IMR-90 (cell line): ENCODE results near the gene SNAP29.

Source experiments
- TF ChIP-seq, protein P1 (sequence below): conservative IDR thresholded peaks from 2 replicates; pipeline ENCODE4 v1.5.1; 2012; ENCODE audit warnings: mild to moderate bottlenecking, low read depth, low read length, improper control_type of control experiment
- TF ChIP-seq, protein P2 (sequence below): fragments of 150-350 bp; IDR thresholded peaks from 2 replicates; pipeline ENCODE4 v1.6.1; 2017; ENCODE audit warnings: mild to moderate bottlenecking, antibody characterized with exemption, low read length, low read depth

DNA sequence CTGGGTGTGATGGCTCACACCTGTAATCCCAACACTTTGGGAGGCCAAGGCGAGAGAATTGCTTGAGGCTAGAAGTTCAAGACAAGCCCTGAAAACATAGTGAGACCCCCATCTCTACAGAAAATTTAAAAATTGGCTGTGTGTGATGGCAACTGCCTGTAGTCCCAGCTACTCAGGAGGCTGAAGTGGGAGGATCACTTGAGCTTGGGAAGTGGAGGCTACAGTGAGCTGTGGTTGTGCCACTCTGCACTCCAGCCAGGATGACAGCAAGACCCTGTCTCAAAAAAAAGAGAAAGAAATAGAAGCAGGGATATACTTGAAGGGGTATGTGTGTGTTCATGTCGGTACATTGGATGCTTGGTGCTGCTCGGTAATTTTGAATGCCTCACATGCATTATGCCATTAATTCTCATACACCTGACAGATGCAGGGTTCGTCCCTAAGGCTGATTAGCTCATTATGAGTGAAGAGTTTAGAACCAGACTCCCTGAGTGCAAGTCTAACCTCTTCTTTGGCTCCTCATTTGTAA, 72.4 kb downstream of the SNAP29 start:
- TF ChIP-seq, protein P1, sequence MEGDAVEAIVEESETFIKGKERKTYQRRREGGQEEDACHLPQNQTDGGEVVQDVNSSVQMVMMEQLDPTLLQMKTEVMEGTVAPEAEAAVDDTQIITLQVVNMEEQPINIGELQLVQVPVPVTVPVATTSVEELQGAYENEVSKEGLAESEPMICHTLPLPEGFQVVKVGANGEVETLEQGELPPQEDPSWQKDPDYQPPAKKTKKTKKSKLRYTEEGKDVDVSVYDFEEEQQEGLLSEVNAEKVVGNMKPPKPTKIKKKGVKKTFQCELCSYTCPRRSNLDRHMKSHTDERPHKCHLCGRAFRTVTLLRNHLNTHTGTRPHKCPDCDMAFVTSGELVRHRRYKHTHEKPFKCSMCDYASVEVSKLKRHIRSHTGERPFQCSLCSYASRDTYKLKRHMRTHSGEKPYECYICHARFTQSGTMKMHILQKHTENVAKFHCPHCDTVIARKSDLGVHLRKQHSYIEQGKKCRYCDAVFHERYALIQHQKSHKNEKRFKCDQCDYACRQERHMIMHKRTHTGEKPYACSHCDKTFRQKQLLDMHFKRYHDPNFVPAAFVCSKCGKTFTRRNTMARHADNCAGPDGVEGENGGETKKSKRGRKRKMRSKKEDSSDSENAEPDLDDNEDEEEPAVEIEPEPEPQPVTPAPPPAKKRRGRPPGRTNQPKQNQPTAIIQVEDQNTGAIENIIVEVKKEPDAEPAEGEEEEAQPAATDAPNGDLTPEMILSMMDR = no peak
- TF ChIP-seq, protein P2, sequence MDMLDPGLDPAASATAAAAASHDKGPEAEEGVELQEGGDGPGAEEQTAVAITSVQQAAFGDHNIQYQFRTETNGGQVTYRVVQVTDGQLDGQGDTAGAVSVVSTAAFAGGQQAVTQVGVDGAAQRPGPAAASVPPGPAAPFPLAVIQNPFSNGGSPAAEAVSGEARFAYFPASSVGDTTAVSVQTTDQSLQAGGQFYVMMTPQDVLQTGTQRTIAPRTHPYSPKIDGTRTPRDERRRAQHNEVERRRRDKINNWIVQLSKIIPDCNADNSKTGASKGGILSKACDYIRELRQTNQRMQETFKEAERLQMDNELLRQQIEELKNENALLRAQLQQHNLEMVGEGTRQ = no peak
